GM18517 (cell line): ENCODE measurements around the gene ZNF525.
"Not testable (repeated sequence)": the region's sequence is repeated elsewhere in the genome, so short reads cannot be mapped to it uniquely, and the experiment has no call there.

ENCODE experiments used
- ATAC-seq: cut with Tn5 transposase; IDR thresholded peaks from one replicate; pipeline ENCODE4 v1.9.1; 2021; ENCODE audit warnings: mild to moderate bottlenecking, moderate library complexity; ENCODE audit not compliant: unreplicated experiment

Gene ZNF525

DNA sequence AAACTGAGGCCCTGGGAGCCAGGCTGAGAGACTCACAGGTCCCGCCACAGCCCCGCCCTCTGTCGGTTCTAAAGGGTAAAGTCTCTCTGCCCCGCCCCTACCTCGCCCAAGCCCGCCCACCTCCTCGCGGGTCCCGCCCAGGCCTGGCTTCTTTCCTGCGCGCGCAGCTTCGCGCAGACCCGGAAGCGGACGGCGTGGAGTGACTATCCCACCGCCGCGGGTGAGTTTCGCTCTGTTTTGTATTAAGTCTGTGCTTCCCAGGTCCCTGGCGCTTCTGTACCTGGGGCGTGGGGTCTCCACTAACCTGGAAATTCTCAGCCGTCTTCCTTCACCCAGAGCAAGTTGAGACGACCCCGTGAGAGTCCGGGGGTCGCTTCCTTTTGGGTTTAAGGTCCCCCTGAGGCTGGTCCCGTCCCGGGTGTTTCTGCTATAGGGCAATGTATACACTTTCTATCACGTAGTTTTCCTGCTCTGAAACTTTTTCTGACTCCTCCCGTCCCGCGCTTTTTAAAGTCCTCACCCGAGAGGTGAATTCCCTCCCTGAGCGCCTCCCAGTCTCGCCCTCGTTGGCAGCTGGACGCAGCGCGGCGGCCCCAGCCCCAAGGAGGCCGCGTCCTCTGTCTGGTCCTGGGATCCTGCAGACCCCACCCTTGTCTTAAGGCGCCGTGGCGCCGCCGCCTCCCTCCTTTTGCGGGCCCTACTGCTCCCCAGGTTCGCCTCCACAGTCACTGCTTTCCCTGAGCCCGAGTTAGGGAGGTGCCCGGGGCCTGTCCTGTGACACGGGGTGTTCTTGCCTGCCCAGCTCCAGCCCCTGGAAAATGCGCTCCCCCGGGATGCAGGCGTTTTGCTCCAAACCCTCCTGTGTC, 29.7 kb downstream of the ZNF525 start, which contains the start of gene ZNF765:
ZNF765 (plus strand) TSS at position 176 of the 866 bp plus-strand sequence. CDS start 2,867 bp downstream, outside the sequence.
- peak; percentile 76 for ATAC-seq

DNA sequence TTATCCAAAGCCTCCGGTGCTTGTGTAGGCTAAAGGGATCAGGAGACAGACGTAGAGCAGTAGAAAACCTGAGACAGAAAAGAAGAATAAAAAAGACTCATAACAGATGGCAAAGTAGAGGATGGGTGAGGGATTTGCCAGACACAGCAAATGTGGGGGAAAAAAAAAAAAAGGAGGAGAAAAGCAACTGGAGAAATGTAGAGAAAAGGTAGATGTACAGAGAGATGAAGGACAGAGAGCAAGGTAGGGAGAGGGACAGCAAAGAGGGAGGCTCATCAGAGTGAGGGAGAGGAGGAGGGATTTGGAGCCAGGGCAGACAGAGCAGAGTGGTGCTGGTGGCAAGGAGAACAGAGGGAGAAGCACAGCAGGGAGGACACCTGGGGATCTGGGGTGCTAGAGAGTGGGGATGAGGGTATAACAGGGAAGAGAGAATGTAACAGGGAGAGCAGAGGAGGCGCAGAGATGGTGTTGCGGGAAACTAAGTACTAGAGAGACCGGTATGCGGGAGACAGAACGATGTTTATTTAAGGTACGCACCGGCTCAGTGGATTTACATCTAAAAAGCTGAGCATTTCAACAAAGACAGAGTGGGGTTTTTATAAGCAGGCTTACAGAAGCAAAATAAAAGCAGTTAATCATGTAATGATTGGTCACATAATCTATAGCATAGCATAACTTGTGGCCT, 30.5 kb downstream of the ZNF525 start:
- ATAC-seq, result not testable (repeated sequence)

DNA sequence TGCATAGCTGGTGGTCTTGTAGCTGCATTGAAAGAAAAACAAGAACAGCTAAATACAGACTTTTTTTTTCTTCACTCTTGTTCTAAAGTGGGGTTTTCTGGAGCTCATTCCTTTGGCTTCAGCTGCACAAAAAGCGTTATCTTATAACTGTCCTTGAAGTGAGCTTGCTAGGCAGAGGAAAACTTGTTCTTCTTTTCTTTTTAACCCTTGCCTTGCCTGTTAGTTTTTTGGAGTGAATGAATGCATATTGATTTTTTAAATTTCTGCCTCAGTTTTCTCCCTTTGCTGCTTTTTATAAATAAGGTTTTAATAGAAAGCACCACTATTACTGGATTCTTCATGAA, 31.0 kb downstream of the ZNF525 start:
- no peak for ATAC-seq

- ATAC-seq, result not testable (repeated sequence)
These were observed 32.4 kb downstream of the ZNF525 start for GRCh38 chr19:53397918-53398317.

DNA sequence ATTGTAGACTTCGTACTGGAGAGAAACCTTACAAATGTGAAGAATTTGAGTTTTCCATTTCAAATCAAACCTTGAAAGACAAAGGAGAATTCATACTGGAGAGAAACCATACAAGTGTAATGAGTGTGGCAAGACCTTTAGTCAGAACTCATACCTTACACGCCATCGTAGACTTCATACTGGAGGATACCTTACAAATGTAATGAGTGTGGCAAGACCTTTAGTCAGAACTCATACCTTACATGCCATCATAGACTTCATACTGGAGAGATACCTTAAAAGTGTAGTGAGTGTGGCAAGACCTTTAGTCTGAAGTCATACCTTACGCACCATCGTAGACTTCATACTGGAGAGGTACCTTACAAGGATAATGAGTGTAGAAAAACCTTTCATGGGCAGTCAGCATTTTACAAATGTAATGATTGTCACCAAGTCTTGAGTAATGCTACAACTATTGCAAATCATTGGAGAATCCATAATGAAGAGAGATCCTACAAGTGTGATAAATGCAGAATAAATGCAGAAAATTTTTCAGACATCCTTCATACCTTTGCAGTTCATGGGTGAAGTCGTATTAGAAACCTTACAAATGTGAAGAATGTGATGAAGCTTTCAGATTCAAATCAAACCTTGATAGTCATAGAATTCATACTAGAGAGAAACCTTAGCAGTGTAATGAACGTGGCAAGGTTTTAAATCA, 44.1 kb downstream of the ZNF525 start:
- ATAC-seq, result no peak

- not testable (repeated sequence) for ATAC-seq
These were observed 55.2 kb downstream of the ZNF525 start for GRCh38 chr19:53420520-53421315.

- ATAC-seq, result no peak
These were observed 57.0 kb downstream of the ZNF525 start for GRCh38 chr19:53422551-53422950.

- ATAC-seq, result not testable (repeated sequence)
These were observed 57.6 kb downstream of the ZNF525 start for GRCh38 chr19:53423074-53423473.

DNA sequence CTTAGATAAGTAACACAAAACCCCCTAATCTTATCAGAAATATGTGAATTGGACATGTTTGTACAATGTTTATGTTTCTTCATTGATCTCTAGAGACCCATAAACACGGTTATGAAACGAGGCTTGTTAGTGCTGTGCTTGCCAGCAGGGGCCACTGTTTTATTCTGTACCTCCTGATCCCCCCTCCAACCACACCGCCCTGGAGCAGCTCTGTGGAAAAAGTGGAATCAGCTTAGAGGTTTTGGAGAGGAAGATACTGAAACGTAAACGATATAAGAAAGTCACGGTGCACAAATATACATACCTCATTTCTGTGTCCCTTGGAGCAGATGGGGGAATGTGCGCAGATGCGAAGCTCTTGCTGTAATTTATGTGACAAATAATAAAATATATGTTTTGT, 58.2 kb downstream of the ZNF525 start:
- not testable (repeated sequence) for ATAC-seq

DNA sequence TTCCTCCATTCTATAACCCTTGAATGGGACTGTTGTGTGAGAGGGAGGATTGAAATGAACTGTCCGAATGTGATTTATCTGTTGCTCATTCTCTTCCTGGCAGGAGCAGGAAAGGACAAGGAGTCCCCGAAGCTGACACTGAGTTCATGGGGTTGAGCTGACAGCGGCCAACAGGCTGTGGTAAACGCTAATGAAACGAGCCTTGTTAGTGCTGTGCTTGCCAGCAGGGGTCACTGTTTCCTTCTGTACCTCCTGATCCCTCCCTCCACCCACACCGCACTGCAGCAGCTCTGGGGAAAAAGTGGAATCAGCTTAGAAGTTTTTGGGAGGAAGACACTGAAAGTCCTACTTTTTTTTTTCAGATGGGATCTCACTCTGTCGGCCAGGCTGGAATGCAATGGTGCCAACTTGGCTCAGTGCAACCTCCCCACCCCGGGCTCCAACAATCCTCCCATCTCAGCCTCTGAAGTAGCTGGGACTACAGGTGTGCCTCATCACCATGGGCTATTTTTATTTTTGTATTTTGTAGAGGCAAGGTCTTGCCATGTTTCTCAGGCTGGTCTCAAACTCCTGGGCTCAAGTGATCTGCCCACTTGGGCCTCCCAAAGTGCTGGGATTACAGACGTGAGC, 59.6 kb downstream of the ZNF525 start:
- ATAC-seq, result no peak

- peak; percentile 80 for ATAC-seq
These were observed 66.0 kb downstream of the ZNF525 start, which contains the start of gene ZNF761 for GRCh38 chr19:53431399-53432087. Gene ZNF761, plus strand, starts transcription at chr19:53431984. Its CDS starts 15,285 bp downstream, at chr19:53447269.

GRCh38 chr19:53432088-53432661, 66.7 kb downstream of the ZNF525 start:
- peak; percentile 9 for ATAC-seq
